Activated T-cell treated with anti-CD3 and anti-CD28 coated beads, Interleukin-2, amount 50 U/mL, for 48 hours (primary cell): ENCODE measurements around the gene RNF40.

Experiments
- DNase-seq, 2 experiments: peaks; one replicate each; pipeline ENCODE4 v3.0.0-alpha.2; 2020

The RNF40 gene

GRCh38 chr16:30762991-30763725, 1.0 kb downstream of the RNF40 start:
- DNase-seq: no peak

GRCh38 chr16:30764086-30764485, 2.0 kb downstream of the RNF40 start:
- DNase-seq: no peak

GRCh38 chr16:30764816-30765465, 2.8 kb downstream of the RNF40 start:
- no peak for DNase-seq

GRCh38 chr16:30766206-30766932, 4.2 kb downstream of the RNF40 start:
- no peak for DNase-seq

DNA sequence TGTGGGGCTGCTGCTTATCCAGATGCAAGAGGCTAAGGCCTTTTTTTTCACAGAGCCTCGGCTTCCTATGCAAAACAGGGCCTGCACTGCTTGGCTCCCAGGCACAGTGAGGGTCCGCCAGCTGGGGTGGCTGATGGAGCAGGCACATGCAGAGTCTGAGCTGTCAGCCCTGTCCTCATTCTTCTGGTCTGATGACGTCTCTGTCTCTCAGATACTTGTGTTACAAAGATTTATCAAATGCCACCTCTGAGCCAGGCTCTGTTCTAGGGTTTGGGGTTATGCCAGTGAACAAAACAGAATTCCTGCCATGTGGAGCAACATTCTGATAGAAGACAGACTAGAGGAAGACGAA, 4.8 kb downstream of the RNF40 start:
- DNase-seq: no peak

DNA sequence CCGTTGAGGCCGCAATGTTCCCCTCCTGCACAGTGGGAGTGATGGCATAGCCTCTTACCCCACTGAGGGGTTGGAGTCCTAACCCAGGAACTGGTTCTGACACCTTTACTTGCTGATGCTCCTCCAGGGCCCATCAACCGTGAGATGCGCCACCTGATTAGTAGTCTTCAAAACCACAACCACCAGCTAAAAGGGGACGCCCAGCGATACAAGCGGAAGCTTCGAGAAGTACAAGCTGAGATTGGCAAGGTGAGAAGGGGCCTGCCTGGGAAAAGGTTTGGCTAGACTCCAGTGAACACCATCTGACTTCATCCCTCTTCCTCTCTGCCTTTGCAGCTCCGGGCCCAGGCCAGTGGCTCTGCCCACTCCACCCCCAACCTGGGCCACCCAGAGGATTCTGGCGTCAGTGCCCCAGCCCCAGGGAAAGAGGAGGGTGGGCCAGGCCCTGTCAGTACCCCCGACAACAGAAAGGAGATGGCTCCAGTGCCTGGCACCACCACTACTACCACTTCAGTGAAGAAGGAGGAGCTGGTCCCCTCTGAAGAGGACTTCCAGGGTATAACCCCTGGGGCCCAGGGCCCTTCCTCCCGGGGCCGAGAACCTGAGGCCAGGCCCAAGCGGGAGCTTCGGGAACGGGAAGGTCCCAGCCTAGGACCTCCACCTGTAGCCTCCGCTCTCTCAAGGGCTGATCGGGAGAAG, 5.8 kb downstream of the RNF40 start:
- no peak for DNase-seq

DNA sequence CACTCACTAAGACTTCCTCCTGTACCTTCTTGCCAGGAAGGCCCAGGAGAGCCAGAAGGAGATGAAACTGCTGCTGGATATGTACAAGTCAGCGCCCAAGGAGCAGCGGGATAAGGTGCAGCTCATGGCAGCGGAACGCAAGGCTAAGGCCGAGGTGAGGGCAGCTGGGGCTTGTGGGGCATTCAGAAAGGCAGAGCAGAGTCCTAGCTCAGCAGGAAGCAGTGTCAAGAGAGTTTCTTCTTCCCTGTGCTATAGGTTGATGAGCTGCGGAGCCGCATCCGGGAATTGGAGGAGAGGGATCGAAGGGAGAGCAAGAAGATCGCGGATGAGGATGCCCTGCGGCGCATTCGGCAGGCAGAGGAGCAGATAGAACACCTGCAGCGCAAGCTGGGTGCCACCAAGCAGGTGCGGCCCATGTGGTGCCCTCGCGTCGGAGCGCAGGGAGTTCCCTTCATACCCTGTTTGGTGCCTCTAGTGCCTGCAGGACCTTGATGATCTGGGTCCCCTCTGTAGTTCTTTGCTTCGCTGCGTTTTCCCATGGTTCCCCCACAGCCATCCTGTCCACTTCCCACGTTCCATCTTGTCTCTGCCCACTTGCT, 6.6 kb downstream of the RNF40 start:
- DNase-seq: no peak

GRCh38 chr16:30769379-30770089, 7.4 kb downstream of the RNF40 start:
- DNase-seq: no peak

DNA sequence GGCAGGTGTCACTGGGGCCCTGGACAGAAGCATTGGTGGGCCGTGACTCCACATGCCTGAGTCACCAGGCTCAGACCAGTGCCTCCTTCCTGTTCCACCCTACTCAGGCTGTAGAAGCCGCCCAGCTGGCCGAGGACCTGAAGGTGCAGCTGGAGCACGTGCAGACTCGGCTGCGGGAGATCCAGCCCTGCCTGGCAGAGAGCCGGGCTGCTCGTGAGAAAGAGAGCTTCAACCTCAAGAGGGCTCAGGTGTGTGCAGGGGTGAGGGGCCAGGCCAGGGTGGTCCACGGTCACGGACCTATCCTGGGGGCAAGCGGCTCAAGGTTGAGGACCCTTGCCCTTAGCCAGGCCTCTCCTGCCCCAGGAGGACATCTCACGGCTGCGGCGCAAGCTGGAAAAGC, 9.6 kb downstream of the RNF40 start:
- no peak for DNase-seq

DNA sequence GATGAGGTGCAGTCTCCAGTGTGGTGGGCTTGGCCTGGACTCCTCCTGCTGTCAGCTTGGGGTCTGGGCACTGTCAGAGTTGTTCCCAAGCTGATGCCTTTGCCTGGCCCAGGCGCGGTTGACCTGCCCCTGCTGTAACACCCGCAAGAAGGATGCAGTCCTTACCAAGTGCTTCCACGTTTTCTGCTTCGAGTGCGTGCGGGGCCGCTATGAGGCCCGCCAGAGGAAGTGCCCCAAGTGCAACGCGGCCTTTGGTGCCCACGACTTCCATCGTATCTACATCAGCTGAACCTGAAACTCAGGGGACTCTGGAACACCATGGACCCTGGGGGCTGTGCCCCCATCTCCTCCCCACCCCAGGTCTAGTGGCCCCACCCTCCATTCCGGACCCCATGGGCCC, 11.7 kb downstream of the RNF40 start:
- no peak for DNase-seq

GRCh38 chr16:30774367-30775130, 12.4 kb downstream of the RNF40 start:
- no peak for DNase-seq

DNA sequence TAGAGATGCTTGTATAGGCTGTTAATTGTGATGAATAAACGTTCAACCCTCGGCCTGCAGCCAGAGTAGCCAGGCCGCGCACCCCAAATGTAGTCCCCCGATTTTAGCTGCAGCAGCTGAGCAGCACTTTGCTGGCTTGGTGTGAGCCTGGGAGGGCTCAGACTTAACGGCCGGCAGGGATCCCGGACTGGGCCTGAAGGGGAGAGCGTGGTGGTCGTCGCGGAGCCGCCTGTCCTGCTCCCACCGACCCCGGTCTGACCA, 12.9 kb downstream of the RNF40 start:
- DNase-seq: peak in 1 of 2 experiments; percentile 38

GRCh38 chr16:30775392-30776188, 13.5 kb downstream of the RNF40 start:
- DNase-seq: peak; percentile 76 to 80

GRCh38 chr16:30777591-30778297, 15.6 kb downstream of the RNF40 start:
- no peak for DNase-seq

DNA sequence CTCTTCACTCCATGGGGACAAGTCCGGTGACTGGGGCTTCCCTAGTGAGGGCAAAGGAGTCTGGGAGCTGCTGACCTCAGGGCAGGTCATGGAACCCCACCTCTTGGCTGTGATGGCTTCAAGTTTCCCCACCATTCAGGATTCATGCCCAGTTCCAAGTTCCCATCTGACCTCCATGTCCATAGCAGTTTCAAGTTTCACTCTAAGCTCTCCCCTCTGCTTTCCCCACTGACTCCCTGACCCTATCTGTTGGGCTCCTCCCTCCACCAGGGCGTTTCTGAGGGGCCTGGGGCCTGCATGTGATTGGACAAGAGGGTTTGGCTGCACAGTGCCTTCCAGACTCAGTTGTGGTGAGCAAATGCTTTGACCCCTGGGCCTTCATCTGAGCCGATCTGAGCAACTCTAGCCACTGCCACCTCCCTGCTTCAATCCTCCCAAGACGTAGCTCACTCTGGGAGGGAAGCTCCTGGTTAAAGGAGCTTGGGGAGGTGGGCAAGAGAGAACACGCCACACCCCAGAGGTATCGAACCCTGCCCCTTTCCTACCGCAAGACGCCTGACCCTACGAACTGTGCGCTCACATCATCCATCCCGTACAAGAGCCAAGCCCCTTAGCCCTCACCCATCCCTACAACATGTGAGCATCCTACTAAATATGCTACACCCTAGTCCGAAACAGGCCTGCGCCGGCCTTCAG, 16.6 kb downstream of the RNF40 start:
- no peak for DNase-seq

DNA sequence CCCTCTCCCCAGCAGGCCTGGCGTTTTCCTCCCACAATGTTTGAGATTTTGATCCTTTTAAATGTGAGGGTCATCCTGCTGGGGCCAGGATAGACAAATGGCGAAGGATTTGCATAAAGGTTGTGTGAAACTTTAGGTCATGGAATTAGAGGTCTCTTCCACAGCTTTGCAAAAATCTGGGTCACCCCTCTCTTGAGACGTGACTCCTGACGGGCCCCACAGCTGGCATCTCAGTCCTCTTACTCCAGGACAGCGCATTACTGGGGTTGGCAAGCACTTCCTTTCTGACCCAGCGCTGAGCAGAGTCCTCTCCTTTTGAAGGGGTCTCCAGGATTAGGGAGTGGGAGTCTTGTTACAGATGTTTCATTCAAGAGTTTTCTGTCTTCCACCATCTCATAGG, 17.5 kb downstream of the RNF40 start:
- DNase-seq: no peak

GRCh38 chr16:30780021-30780420, 17.9 kb downstream of the RNF40 start:
- DNase-seq: no peak

- no peak for DNase-seq
Measured at GRCh38 chr16:30780549-30780948, 18.4 kb downstream of the RNF40 start.

DNA sequence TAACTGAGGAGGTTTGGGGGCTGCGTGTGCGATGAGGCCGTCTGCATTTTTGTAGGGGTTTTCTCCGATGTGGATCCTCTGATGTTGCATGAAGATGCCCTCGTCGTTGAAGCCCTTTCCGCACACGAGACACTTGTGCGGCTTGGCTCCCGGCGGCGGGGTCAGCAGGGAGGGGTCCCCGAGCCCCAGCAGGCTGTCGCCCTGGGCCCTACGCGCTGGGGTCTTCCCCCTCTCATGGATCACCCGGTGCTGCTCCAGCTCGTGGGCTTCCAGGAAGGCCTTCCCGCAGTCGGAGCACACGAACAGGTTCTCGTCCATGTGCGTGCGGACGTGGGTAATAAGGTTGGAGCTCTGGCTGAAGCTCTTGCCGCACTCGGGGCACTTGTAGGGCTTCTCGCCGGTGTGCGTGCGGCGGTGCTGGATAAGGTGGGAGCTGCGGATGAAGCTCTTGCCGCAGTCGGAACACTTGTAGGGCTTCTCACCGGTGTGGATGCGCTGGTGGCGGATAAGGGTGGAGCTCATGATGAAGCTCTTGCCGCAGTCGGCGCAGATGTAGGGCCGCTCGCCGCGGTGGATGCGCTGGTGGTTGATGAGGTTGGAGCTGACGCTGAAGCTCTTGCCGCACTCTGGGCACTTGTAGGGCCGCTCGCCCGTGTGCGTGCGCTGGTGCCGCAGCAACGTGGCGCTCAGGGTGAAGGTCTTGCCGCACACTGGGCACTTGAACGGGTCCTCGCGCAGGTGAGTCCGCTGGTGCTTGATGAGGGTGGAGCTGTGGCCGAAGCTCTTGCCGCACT, 20.6 kb downstream of the RNF40 start:
- no peak for DNase-seq
